Measurements from ENCODE around the gene PARP15. TPM values are rescaled to one million over a fixed set of nuclear protein-coding genes. Genes with fewer than 3 reads are reported as not detected.

The PARP15 gene
- total RNA-seq, 1 donor from 2014 or later, result not detected

GRCh38 chr3:122555275-122556071 is 22.0 kb upstream of the PARP15 start:
- no peak overlapping the region for H3K27ac ChIP-seq
- intact Hi-C loops (cut with DNase I), result no loop called here

GRCh38 chr3:122557356-122557755 is 20.1 kb upstream of the PARP15 start:
- intact Hi-C loops (cut with DNase I), result no loop called here
- H3K4me1 ChIP-seq, result no peaks in the 10 kb centered on the region
- peaks cover 22 to 53% of the 10 kb centered on the region in 2 donors for H3K36me3 ChIP-seq
- H3K4me3 ChIP-seq, result no peak overlapping the region
- no peak for DNase-seq (ENCODE audit: low spot score in 2 of 2)
- no peak for TF ChIP-seq CTCF (IDR thresholded peaks at IDR 0.05)
- H3K9me3 ChIP-seq, result no peaks in the 10 kb centered on the region
- no peak overlapping the region for H3K27ac ChIP-seq
- H3K27me3 ChIP-seq, result no peaks in the 10 kb centered on the region

More at GRCh38 chr3:122555275-122556071, 22.0 kb upstream of the PARP15 start:
- no peaks in the 10 kb centered on the region for H3K4me1 ChIP-seq
- no peaks in the 10 kb centered on the region for H3K9me3 ChIP-seq
- no peaks in the 10 kb centered on the region for H3K27me3 ChIP-seq
- H3K4me3 ChIP-seq, result no peak overlapping the region
- DNase-seq (ENCODE audit: low spot score in 2 of 2), result no peak
- no peak for TF ChIP-seq CTCF (IDR thresholded peaks at IDR 0.05)
- H3K36me3 ChIP-seq, result peaks cover 30 to 64% of the 10 kb centered on the region in 2 donors

- peaks cover 4 to 9% of the 10 kb centered on the region in 2 donors for H3K4me1 ChIP-seq
- peaks cover 16 to 51% of the 10 kb centered on the region in 2 donors for H3K36me3 ChIP-seq
- no peaks in the 10 kb centered on the region for H3K9me3 ChIP-seq
- H3K27ac ChIP-seq, result no peak overlapping the region
- H3K27me3 ChIP-seq, result no peaks in the 10 kb centered on the region
- no peak for DNase-seq (ENCODE audit: low spot score in 2 of 2)
- H3K4me3 ChIP-seq, result no peak overlapping the region
- intact Hi-C loops (cut with DNase I), result no loop called here
- TF ChIP-seq CTCF (IDR thresholded peaks at IDR 0.05), result no peak
These were observed 18.8 kb upstream of the PARP15 start for GRCh38 chr3:122558605-122559004.

- Histone ChIP-seq H3K27me3 (no peaks in the 10 kb centered on the region), H3K4me3 (no peak overlapping the region), H3K9me3 (no peaks in the 10 kb centered on the region), H3K27ac (no peak overlapping the region), H3K4me1 (peaks cover 4 to 12% of the 10 kb centered on the region in 2 donors), H3K36me3 (peaks cover 15 to 41% of the 10 kb centered on the region in 2 donors)
- no peak for TF ChIP-seq CTCF (IDR thresholded peaks at IDR 0.05)
- intact Hi-C loops (cut with DNase I), result loop anchor here (1.0 kb wide), 1 partner anchor 119 kb away; no protein-coding TSS in a partner anchor
- no peak for DNase-seq (ENCODE audit: low spot score in 2 of 2)
These were observed 17.5 kb upstream of the PARP15 start for GRCh38 chr3:122559906-122560305.

- Histone ChIP-seq H3K27ac (no peak overlapping the region), H3K4me3 (no peak overlapping the region), H3K27me3 (no peaks in the 10 kb centered on the region), H3K36me3 (peaks cover 7 to 33% of the 10 kb centered on the region in 2 donors), H3K4me1 (peaks cover 4 to 16% of the 10 kb centered on the region in 2 donors), H3K9me3 (no peaks in the 10 kb centered on the region)
- DNase-seq (ENCODE audit: low spot score in 2 of 2), result no peak
- intact Hi-C loops (cut with DNase I), result loop anchor here (1.0 kb wide), 1 partner anchor 119 kb away; no protein-coding TSS in a partner anchor
- TF ChIP-seq CTCF (IDR thresholded peaks at IDR 0.05), result peak; percentile 26 to 48 (median 33)
These were observed 16.8 kb upstream of the PARP15 start for GRCh38 chr3:122560680-122561079.

Data from ascending aorta (tissue), 2 donors.